Stimulated activated naive CD8-positive, alpha-beta T cell treated with anti-CD3 and anti-CD28 coated beads, Interleukin-15, Interleukin-2, amounts not matched to agents 100 ng/mL and 50 ng/mL, for 24 hours (primary cell): ENCODE measurements around the gene ILF2.
A peak's percentile ranks its signal among the peaks of the same experiment; 100 is the strongest.
"Not testable (repeated sequence)": the region's sequence is repeated elsewhere in the genome, so short reads cannot be mapped to it uniquely, and the experiment has no call there.

Experiments
- H3K27ac Mint-ChIP-seq: one replicate; pipeline ENCODE4 v1.8.0; 2021; ENCODE audit warnings: mild to moderate bottlenecking, mixed read lengths
- H3K27me3 Mint-ChIP-seq: one replicate; pipeline ENCODE4 v1.8.0; 2021; ENCODE audit warnings: mixed read lengths
- H3K36me3 Mint-ChIP-seq: one replicate; pipeline ENCODE4 v1.8.0; 2021; ENCODE audit warnings: low read depth, mixed read lengths
- H3K4me1 Mint-ChIP-seq: one replicate; pipeline ENCODE4 v1.8.0; 2021; ENCODE audit warnings: low read depth, mixed read lengths
- H3K4me3 Mint-ChIP-seq: one replicate; pipeline ENCODE4 v1.8.0; 2021; ENCODE audit warnings: mild to moderate bottlenecking, mixed read lengths
- H3K9me3 Mint-ChIP-seq: one replicate; pipeline ENCODE4 v1.8.0; 2021; ENCODE audit warnings: mixed read lengths

Gene ILF2

GRCh38 chr1:153687346-153688125, 16.7 kb upstream of the ILF2 start:
- no peaks in the 10 kb centered on the region for H3K9me3 Mint-ChIP-seq
- peaks cover 8% of the 10 kb centered on the region for H3K27me3 Mint-ChIP-seq
- H3K4me3 Mint-ChIP-seq, result no peak overlapping the region
- H3K27ac Mint-ChIP-seq, result no peak overlapping the region
- H3K36me3 Mint-ChIP-seq, result no peaks in the 10 kb centered on the region
- H3K4me1 Mint-ChIP-seq, result no peaks in the 10 kb centered on the region

- no peak overlapping the region for H3K4me3 Mint-ChIP-seq
- H3K9me3 Mint-ChIP-seq, result no peaks in the 10 kb centered on the region
- H3K27me3 Mint-ChIP-seq, result peaks cover 18% of the 10 kb centered on the region
- no peaks in the 10 kb centered on the region for H3K36me3 Mint-ChIP-seq
- H3K27ac Mint-ChIP-seq, result no peak overlapping the region
- H3K4me1 Mint-ChIP-seq, result no peaks in the 10 kb centered on the region
Measured at GRCh38 chr1:153685544-153686340, 14.9 kb upstream of the ILF2 start.

GRCh38 chr1:153684892-153685291, 14.1 kb upstream of the ILF2 start:
- no peak overlapping the region for H3K4me3 Mint-ChIP-seq
- no peaks in the 10 kb centered on the region for H3K36me3 Mint-ChIP-seq
- H3K27ac Mint-ChIP-seq, result no peak overlapping the region
- peaks cover 26% of the 10 kb centered on the region for H3K27me3 Mint-ChIP-seq
- H3K4me1 Mint-ChIP-seq, result peaks cover under 1% of the 10 kb centered on the region
- H3K9me3 Mint-ChIP-seq, result no peaks in the 10 kb centered on the region

GRCh38 chr1:153683854-153684253, 13.1 kb upstream of the ILF2 start:
- no peaks in the 10 kb centered on the region for H3K9me3 Mint-ChIP-seq
- peaks cover 5% of the 10 kb centered on the region for H3K4me1 Mint-ChIP-seq
- H3K4me3 Mint-ChIP-seq, result no peak overlapping the region
- H3K36me3 Mint-ChIP-seq, result no peaks in the 10 kb centered on the region
- peaks cover 30% of the 10 kb centered on the region for H3K27me3 Mint-ChIP-seq
- no peak overlapping the region for H3K27ac Mint-ChIP-seq

- peaks cover 41% of the 10 kb centered on the region for H3K27me3 Mint-ChIP-seq
- no peaks in the 10 kb centered on the region for H3K36me3 Mint-ChIP-seq
- H3K27ac Mint-ChIP-seq, result no peak overlapping the region
Measured at GRCh38 chr1:153682730-153683129, 11.9 kb upstream of the ILF2 start.

GRCh38 chr1:153680120-153680403, 9.3 kb upstream of the ILF2 start:
- no peaks in the 10 kb centered on the region for H3K36me3 Mint-ChIP-seq
- peaks cover 19% of the 10 kb centered on the region for H3K4me1 Mint-ChIP-seq
- no peak overlapping the region for H3K4me3 Mint-ChIP-seq
- peaks cover 53% of the 10 kb centered on the region for H3K27me3 Mint-ChIP-seq
- H3K9me3 Mint-ChIP-seq, result no peaks in the 10 kb centered on the region
- H3K27ac Mint-ChIP-seq, result no peak overlapping the region

More at GRCh38 chr1:153682730-153683129, 11.9 kb upstream of the ILF2 start:
- H3K9me3 Mint-ChIP-seq, result no peaks in the 10 kb centered on the region
- no peak overlapping the region for H3K4me3 Mint-ChIP-seq
- peaks cover 16% of the 10 kb centered on the region for H3K4me1 Mint-ChIP-seq

- no peaks in the 10 kb centered on the region for H3K36me3 Mint-ChIP-seq
- peaks cover 53% of the 10 kb centered on the region for H3K27me3 Mint-ChIP-seq
- H3K4me3 Mint-ChIP-seq, result peak overlapping the region; percentile 50
- H3K27ac Mint-ChIP-seq, result no peak overlapping the region
- no peaks in the 10 kb centered on the region for H3K9me3 Mint-ChIP-seq
- H3K4me1 Mint-ChIP-seq, result peaks cover 19% of the 10 kb centered on the region
Measured at GRCh38 chr1:153679337-153680119, 8.7 kb upstream of the ILF2 start.

GRCh38 chr1:153678519-153679336, 7.9 kb upstream of the ILF2 start, which contains the start of gene NPR1:
NPR1 (plus strand) TSS chr1:153678688; CDS start chr1:153679109, 421 bp downstream.
- H3K4me1 Mint-ChIP-seq, result peaks cover 19% of the 10 kb centered on the region
- peaks cover 49% of the 10 kb centered on the region for H3K27me3 Mint-ChIP-seq
- no peak within 1 kb of the TSS for H3K27ac Mint-ChIP-seq
- H3K9me3 Mint-ChIP-seq, result no peaks in the 10 kb centered on the region
- no peaks in the 10 kb centered on the region for H3K36me3 Mint-ChIP-seq
- peak within 1 kb of the TSS; percentile 76 for H3K4me3 Mint-ChIP-seq

GRCh38 chr1:153677718-153678518, 7.1 kb upstream of the ILF2 start:
- H3K4me1 Mint-ChIP-seq, result peaks cover 19% of the 10 kb centered on the region
- no peak overlapping the region for H3K27ac Mint-ChIP-seq
- H3K36me3 Mint-ChIP-seq, result no peaks in the 10 kb centered on the region
- H3K27me3 Mint-ChIP-seq, result peaks cover 45% of the 10 kb centered on the region
- H3K9me3 Mint-ChIP-seq, result no peaks in the 10 kb centered on the region
- H3K4me3 Mint-ChIP-seq, result peak overlapping the region; percentile 66

GRCh38 chr1:153673511-153673910, 2.7 kb upstream of the ILF2 start:
- peaks cover 33% of the 10 kb centered on the region for H3K4me1 Mint-ChIP-seq
- H3K4me3 Mint-ChIP-seq, result no peak overlapping the region
- no peak overlapping the region for H3K27ac Mint-ChIP-seq
- peaks cover 20% of the 10 kb centered on the region for H3K27me3 Mint-ChIP-seq
- H3K9me3 Mint-ChIP-seq, result no peaks in the 10 kb centered on the region
- H3K36me3 Mint-ChIP-seq, result no peaks in the 10 kb centered on the region

- not testable (repeated sequence) for H3K27me3 Mint-ChIP-seq, H3K9me3 Mint-ChIP-seq, H3K4me3 Mint-ChIP-seq, H3K27ac Mint-ChIP-seq, H3K36me3 Mint-ChIP-seq
- H3K4me1 Mint-ChIP-seq, result peaks cover 37% of the 10 kb centered on the region
Measured at GRCh38 chr1:153671628-153672353, 998 bp upstream of the ILF2 start.

- no peaks in the 10 kb centered on the region for H3K27me3 Mint-ChIP-seq
- H3K36me3 Mint-ChIP-seq, result no peaks in the 10 kb centered on the region
- H3K4me1 Mint-ChIP-seq, result peaks cover 37% of the 10 kb centered on the region
- no peaks in the 10 kb centered on the region for H3K9me3 Mint-ChIP-seq
- no peak overlapping the region for H3K4me3 Mint-ChIP-seq
- no peak overlapping the region for H3K27ac Mint-ChIP-seq
Measured at GRCh38 chr1:153670257-153670858, 435 bp downstream of the ILF2 start.

- Mint-ChIP-seq H3K36me3 (no peaks in the 10 kb centered on the region), H3K4me3 (no peak overlapping the region), H3K4me1 (peaks cover 37% of the 10 kb centered on the region)
Measured at GRCh38 chr1:153669606-153670005, 1.2 kb downstream of the ILF2 start.

More at GRCh38 chr1:153669606-153670005, 1.2 kb downstream of the ILF2 start:
- Mint-ChIP-seq H3K27me3 (no peaks in the 10 kb centered on the region), H3K27ac (no peak overlapping the region), H3K9me3 (no peaks in the 10 kb centered on the region)
